Loucy (cell line): ENCODE results near the gene KAT7.

Experiments used
- CTCF ChIP-seq: fragments of 200-600 bp; sonication (generic); conservative IDR thresholded peaks from 2 replicates; pipeline ENCODE4 v1.5.1; 2014; ENCODE audit warnings: mild to moderate bottlenecking, antibody characterized with exemption, low read length
- EZH2phosphoT487 ChIP-seq: fragments of 200-600 bp; IDR thresholded peaks from 2 replicates; pipeline ENCODE4 v1.6.1; 2018; ENCODE audit warnings: antibody characterized with exemption, mild to moderate bottlenecking, moderate library complexity, borderline replicate concordance

DNA sequence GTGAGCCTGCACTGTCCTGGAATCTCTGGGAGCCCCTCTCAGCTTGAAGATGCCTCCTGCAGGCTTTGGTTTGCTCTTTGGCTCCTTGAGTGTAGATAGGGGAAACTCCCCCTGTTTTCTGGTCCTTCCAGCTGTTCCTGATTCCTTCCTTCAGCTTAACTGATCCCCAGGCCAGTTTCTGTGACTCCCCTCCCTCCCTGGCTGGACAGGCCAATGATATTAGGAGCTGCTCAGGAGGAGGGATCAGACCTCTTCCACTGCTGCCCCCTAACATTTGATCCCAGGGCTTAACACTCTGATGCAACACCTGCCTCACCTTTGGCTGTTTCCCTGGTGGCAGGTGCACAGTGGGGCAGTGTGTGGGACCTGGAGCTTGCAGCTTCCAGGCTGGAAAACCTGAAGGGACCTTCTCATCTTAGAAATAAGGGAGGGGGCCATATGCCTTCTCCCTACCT is 59.6 kb downstream of the KAT7 start, which contains the start of gene TAC4:
- TF ChIP-seq CTCF (no peak), EZH2phosphoT487 (no peak)
